Measurements from ENCODE around the gene DNAH2.

GRCh38 chr17:7763919-7764318, 46.4 kb downstream of the DNAH2 start:
- TF ChIP-seq CTCF (conservative IDR thresholded peaks at IDR 0.05 in 1 of 2, IDR thresholded peaks at IDR 0.05 in 1 of 2; ENCODE audit: low read depth in 1 of 2, low read length in 2 of 2) = no peak
- no peak for TF ChIP-seq EZH2 (IDR thresholded peaks at IDR 0.05; ENCODE audit: low read length, missing control alignments)

Data from fibroblast of lung (primary cell).